HepG2 (cell line): Measurements from ENCODE around the gene HBM. TPM values are rescaled to one million over a fixed set of nuclear protein-coding genes. Genes with fewer than 3 reads are reported as not detected.

ENCODE experiments used
- ARNT ChIP-seq: fragments of 450-650 bp; IDR thresholded peaks from 2 replicates; pipeline ENCODE4 v1.6.1; 2017
- ASH2L ChIP-seq: fragments of 300-600, 200-600 bp; sonication (generic); IDR thresholded peaks from 2 replicates; pipeline ENCODE4 v1.7.0; 2017; ENCODE audit warnings: low read depth, mild to moderate bottlenecking, moderate library complexity, mixed read lengths, low read length; ENCODE audit not compliant: insufficient read length
- DMAP1 ChIP-seq: IDR thresholded peaks from 2 replicates; pipeline ENCODE4 v1.6.1; 2016
- DZIP1 ChIP-seq: sonication (generic); formaldehyde crosslinking; IDR thresholded peaks from 2 replicates; pipeline ENCODE4 v1.5.0; 2020; ENCODE audit warnings: mild to moderate bottlenecking, missing genetic modification reagents
- GABPB1 ChIP-seq: IDR thresholded peaks from 2 replicates; pipeline ENCODE4 v1.6.1; 2016; ENCODE audit warnings: mild to moderate bottlenecking, missing genetic modification reagents, moderate library complexity, missing compliant biosample characterization
- JDP2 ChIP-seq: sonication (generic); formaldehyde crosslinking; IDR thresholded peaks from 2 replicates; pipeline ENCODE4 v1.8.1; 2022; ENCODE audit warnings: missing genetic modification reagents, borderline replicate concordance
- NFAT5 ChIP-seq: sonication (generic); formaldehyde crosslinking; IDR thresholded peaks from 2 replicates; pipeline ENCODE4 v1.4.0; 2020; ENCODE audit warnings: missing genetic modification reagents
- PHF8 ChIP-seq: sonication (generic); formaldehyde crosslinking; IDR thresholded peaks from 2 replicates; pipeline ENCODE4 v1.5.0; 2020; ENCODE audit warnings: missing genetic modification reagents
- SAP130 ChIP-seq: IDR thresholded peaks from 2 replicates; pipeline ENCODE4 v1.6.1; 2016; ENCODE audit warnings: low read depth
- ZNF335 ChIP-seq: sonication (generic); formaldehyde crosslinking; IDR thresholded peaks from 2 replicates; pipeline ENCODE4 v1.4.0; 2020; ENCODE audit warnings: missing genetic modification reagents
- ZSCAN25 ChIP-seq: sonication (generic); formaldehyde crosslinking; IDR thresholded peaks from 2 replicates; pipeline ENCODE4 v1.8.0; 2022; ENCODE audit warnings: mild to moderate bottlenecking, missing genetic modification reagents
- polyA plus RNA-seq, 8 experiments: library from polyadenylated mRNA; depleted of rRNA in 3 of 8; stranded (reverse) in 7 of 8; unstranded in 1 of 8; fragments of >200 nt; fragmentation: Illumina TruSeq in 4 of 8; extraction: Trizol in 4 of 8; gene quantifications; 2 replicates each; pipeline versions ENCODE4 v1.2.1 to v1.2.3, GENCODE V29; 2011 to 2016; ENCODE audit warnings: low read depth in 4 of 8, missing spikeins in 1 of 8, mixed read lengths in 1 of 8; ENCODE audit not compliant: insufficient read depth in 1 of 8
- total RNA-seq, 5 experiments: library from RNA; depleted of rRNA; stranded (reverse); fragments of >200 nt; fragmentation: Illumina TruSeq; extraction: Trizol; gene quantifications; 2 replicates each; pipeline ENCODE4 v1.2.3, GENCODE V29; 2016; ENCODE audit warnings: low read depth in 1 of 5
- TF ChIP-seq, protein P1 (sequence below): sonication (generic); formaldehyde crosslinking; IDR thresholded peaks from 2 replicates; pipeline ENCODE4 v1.4.0; 2020; ENCODE audit warnings: missing genetic modification reagents

Gene HBM
- total and polyA plus RNA-seq, 2 of the 13 experiments (the other 11 are each of a cell fraction or from before 2014, with no cell fraction given), result not detected

GRCh38 chr16:138049-138417 lies 27.7 kb upstream of the HBM start (continued):
- TF ChIP-seq DZIP1 (CRISPR knock-in tag) (no peak), SAP130 (0 out of 2 replicates have a peak, but pooled peaks have one; percentile 11), ASH2L (peak; percentile 20), GABPB1 (peak; percentile 9; the same call in 1 of the 2 replicates), DMAP1 (CRISPR knock-in tag) (peak; percentile 11; the same call in 1 of the 2 replicates), ZSCAN25 (peak; percentile 96; the same call in 1 of the 2 replicates), JDP2 (CRISPR knock-in tag) (no peak), NFAT5 (CRISPR knock-in tag) (no peak), ARNT (no peak), PHF8 (peak; percentile 44; the same call in 1 of the 2 replicates), ZNF335 (CRISPR knock-in tag) (0 out of 2 replicates have a peak, but pooled peaks have one; percentile 3)
- TF ChIP-seq, protein P1, sequence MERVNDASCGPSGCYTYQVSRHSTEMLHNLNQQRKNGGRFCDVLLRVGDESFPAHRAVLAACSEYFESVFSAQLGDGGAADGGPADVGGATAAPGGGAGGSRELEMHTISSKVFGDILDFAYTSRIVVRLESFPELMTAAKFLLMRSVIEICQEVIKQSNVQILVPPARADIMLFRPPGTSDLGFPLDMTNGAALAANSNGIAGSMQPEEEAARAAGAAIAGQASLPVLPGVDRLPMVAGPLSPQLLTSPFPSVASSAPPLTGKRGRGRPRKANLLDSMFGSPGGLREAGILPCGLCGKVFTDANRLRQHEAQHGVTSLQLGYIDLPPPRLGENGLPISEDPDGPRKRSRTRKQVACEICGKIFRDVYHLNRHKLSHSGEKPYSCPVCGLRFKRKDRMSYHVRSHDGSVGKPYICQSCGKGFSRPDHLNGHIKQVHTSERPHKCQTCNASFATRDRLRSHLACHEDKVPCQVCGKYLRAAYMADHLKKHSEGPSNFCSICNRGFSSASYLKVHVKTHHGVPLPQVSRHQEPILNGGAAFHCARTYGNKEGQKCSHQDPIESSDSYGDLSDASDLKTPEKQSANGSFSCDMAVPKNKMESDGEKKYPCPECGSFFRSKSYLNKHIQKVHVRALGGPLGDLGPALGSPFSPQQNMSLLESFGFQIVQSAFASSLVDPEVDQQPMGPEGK (CRISPR knock-in tag), result peak; percentile 47; the same call in 1 of the 2 replicates
